Ascending aorta (tissue), 2 donors: ENCODE measurements around the gene INPP5D. TPM values are rescaled to one million over a fixed set of nuclear protein-coding genes. Genes with fewer than 3 reads are reported as not detected.
"Not testable (repeated sequence)": the region's sequence is repeated elsewhere in the genome, so short reads cannot be mapped to it uniquely, and the experiment has no call there.

Experiments
- DNase-seq, 2 donors: peaks; one replicate each; pipeline ENCODE4 v3.0.0-alpha.2; 2019; ENCODE audit warnings: low spot score in 2 of 2
- H3K27ac ChIP-seq, 2 donors: fragments of 200-600 bp; sonication (generic); one replicate each; pipeline ENCODE4 v1.5.1; 2016 to 2017; ENCODE audit warnings: mild to moderate bottlenecking in 1 of 2
- H3K27me3 ChIP-seq: fragments of 200-600 bp; sonication (generic); one replicate; pipeline ENCODE4 v1.5.1; 2017
- H3K36me3 ChIP-seq, 2 donors: fragments of 200-600 bp; sonication (generic); one replicate each; pipeline ENCODE4 v1.5.1; 2016
- H3K4me1 ChIP-seq, 2 donors: fragments of 200-600 bp; sonication (generic); one replicate each; pipeline ENCODE4 v1.5.1; 2016 to 2017; ENCODE audit warnings: mild to moderate bottlenecking in 1 of 2
- H3K4me3 ChIP-seq, 2 donors: fragments of 200-600 bp; sonication (generic); one replicate each; pipeline ENCODE4 v1.5.1; 2016 to 2017; ENCODE audit warnings: mild to moderate bottlenecking in 1 of 2
- H3K9me3 ChIP-seq, 2 donors: fragments of 200-600 bp; sonication (generic); one replicate each; pipeline ENCODE4 v1.5.1; 2016
- CTCF ChIP-seq, 3 experiments: fragments of 200-600 bp in 2 of 3; fragments of 450-650 bp in 1 of 3; sonication (generic) in 2 of 3; IDR thresholded peaks; one replicate each; pipeline ENCODE4 v1.5.1; 2016 to 2019; ENCODE audit warnings: antibody characterized with exemption in 3 of 3, mild to moderate bottlenecking in 1 of 3, moderate library complexity in 1 of 3
- intact Hi-C: fragments of 100-400 bp; cut with DNase I; formaldehyde crosslinking; loops from one replicate; pipeline ENCODE4 v1.15.1; 2023
- total RNA-seq: library from RNA; depleted of rRNA; stranded (reverse); fragments of >200 nt; gene quantifications from one replicate; pipeline ENCODE4 v1.1.0, GENCODE V29; 2016

Gene INPP5D
- total RNA-seq, 1 donor from 2014 or later, result 21.7 TPM

GRCh38 chr2:233189025-233189424, 128.9 kb downstream of the INPP5D start:
- no peaks in the 10 kb centered on the region for H3K4me1 ChIP-seq
- no peaks in the 10 kb centered on the region for H3K9me3 ChIP-seq
- H3K4me3 ChIP-seq, result no peak overlapping the region
- H3K27ac ChIP-seq, result no peak overlapping the region
- H3K27me3 ChIP-seq, result no peaks in the 10 kb centered on the region
- intact Hi-C loops, result no loop called here
- TF ChIP-seq CTCF (IDR thresholded peaks at IDR 0.05), result no peak
- DNase-seq, result no peak
- H3K36me3 ChIP-seq, result peaks cover 0 to 3% of the 10 kb centered on the region in 2 donors

DNA sequence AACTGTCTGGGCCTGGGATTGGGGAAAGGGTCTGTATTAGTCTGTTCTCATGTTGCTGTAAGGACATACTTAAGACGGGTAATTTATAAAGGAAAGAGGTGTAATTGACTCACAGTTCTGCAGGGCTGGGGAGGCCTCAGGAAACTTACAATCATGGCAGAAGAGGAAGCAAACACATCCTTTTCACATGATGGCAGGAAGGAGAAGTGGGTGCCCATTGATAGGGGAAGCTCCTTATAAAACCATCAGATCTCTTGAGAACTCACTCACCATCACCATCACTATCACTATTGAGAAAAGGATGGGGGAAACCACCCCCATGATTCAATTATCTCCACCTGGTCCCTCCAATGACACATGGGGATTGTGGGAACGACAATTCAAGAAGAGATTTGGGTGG, 130.9 kb downstream of the INPP5D start:
- H3K27me3 ChIP-seq, H3K27ac ChIP-seq, DNase-seq, H3K4me3 ChIP-seq, H3K4me1 ChIP-seq, H3K36me3 ChIP-seq, intact Hi-C loops, H3K9me3 ChIP-seq: not testable (repeated sequence)

DNA sequence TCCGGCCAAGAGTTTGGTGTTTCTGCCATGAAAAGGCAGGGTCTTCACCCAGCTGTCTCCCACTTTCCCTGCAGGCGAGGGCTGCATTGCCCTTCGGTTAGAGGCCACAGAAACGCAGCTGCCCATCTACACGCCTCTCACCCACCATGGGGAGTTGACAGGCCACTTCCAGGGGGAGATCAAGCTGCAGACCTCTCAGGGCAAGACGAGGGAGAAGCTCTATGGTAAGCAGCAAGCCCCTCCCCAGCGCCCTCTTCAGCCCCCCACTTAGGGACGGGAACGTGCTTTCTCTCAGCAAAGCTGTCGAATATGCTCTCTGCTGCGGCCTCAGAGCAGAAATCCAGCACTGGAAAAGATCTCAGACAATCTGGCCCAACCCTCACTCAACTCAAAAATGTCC, 133.6 kb downstream of the INPP5D start:
- TF ChIP-seq CTCF (IDR thresholded peaks at IDR 0.05), result no peak
- Histone ChIP-seq H3K4me3 (no peak overlapping the region), H3K36me3 (peaks cover 0 to 3% of the 10 kb centered on the region in 2 donors), H3K9me3 (no peaks in the 10 kb centered on the region), H3K27ac (no peak overlapping the region), H3K27me3 (no peaks in the 10 kb centered on the region), H3K4me1 (no peaks in the 10 kb centered on the region)
- DNase-seq, result no peak
- intact Hi-C loops, result no loop called here

GRCh38 chr2:233195027-233195426, 134.9 kb downstream of the INPP5D start:
- Histone ChIP-seq H3K9me3 (no peaks in the 10 kb centered on the region), H3K4me3 (no peak overlapping the region), H3K27me3 (no peaks in the 10 kb centered on the region), H3K4me1 (no peaks in the 10 kb centered on the region), H3K27ac (no peak overlapping the region), H3K36me3 (no peaks in the 10 kb centered on the region)
- intact Hi-C loops, result no loop called here
- TF ChIP-seq CTCF (IDR thresholded peaks at IDR 0.05), result no peak
- DNase-seq, result no peak

DNA sequence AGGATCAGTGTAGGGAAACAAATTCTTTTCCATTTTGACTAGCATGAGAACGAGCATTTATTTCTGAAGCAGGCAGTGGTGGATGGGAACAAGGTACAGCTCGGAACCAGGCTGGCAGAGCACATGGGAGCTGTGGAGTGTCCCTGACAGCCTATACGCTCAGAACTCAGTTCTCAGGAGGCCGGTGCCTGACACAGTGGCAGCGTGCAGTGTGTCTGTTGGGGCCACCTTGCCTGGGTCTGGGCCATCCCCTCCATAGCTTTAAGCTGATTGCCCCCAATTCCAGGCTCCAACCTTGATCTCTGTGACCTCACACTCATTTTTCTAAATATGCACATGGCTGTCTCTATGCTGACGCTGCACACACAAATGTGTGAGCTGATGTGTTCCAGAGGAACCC, 136.9 kb downstream of the INPP5D start:
- no peaks in the 10 kb centered on the region for H3K4me1 ChIP-seq
- DNase-seq, result no peak
- H3K4me3 ChIP-seq, result no peak overlapping the region
- no peak overlapping the region for H3K27ac ChIP-seq
- no peaks in the 10 kb centered on the region for H3K27me3 ChIP-seq
- H3K36me3 ChIP-seq, result no peaks in the 10 kb centered on the region
- H3K9me3 ChIP-seq, result no peaks in the 10 kb centered on the region
- no peak for TF ChIP-seq CTCF (IDR thresholded peaks at IDR 0.05)
- intact Hi-C loops, result no loop called here

DNA sequence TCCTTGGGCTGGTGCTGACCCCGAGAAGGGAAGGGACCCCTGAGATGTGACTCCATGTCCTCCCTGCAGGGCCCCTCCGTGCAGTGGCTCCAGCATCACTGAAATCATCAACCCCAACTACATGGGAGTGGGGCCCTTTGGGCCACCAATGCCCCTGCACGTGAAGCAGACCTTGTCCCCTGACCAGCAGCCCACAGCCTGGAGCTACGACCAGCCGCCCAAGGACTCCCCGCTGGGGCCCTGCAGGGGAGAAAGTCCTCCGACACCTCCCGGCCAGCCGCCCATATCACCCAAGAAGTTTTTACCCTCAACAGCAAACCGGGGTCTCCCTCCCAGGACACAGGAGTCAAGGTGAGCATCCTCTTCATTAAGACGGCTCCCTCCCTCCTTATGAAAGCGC, 137.9 kb downstream of the INPP5D start:
- no peak for TF ChIP-seq CTCF (IDR thresholded peaks at IDR 0.05)
- H3K27ac ChIP-seq, result no peak overlapping the region
- no peaks in the 10 kb centered on the region for H3K27me3 ChIP-seq
- H3K9me3 ChIP-seq, result no peaks in the 10 kb centered on the region
- DNase-seq, result no peak
- no peaks in the 10 kb centered on the region for H3K36me3 ChIP-seq
- intact Hi-C loops, result no loop called here
- H3K4me1 ChIP-seq, result no peaks in the 10 kb centered on the region
- H3K4me3 ChIP-seq, result no peak overlapping the region
